IPS-20b (cell line): Measurements from ENCODE around the gene R3HCC1L.

Experiments
- H3K27ac ChIP-seq: one replicate; pipeline ENCODE4 v1.5.1; 2013; ENCODE audit warnings: low read length
- H3K27me3 ChIP-seq: 2 replicates; pipeline ENCODE4 v1.6.1; 2013; ENCODE audit warnings: mild to moderate bottlenecking, low read length, inconsistent platforms; ENCODE audit not compliant: insufficient read depth
- H3K36me3 ChIP-seq: 2 replicates; pipeline ENCODE4 v1.6.1; 2013; ENCODE audit warnings: low read depth, mild to moderate bottlenecking, inconsistent platforms, low read length, moderate library complexity; ENCODE audit not compliant: insufficient read depth
- H3K4me1 ChIP-seq: 2 replicates; pipeline ENCODE4 v1.6.1; 2013; ENCODE audit warnings: mild to moderate bottlenecking, control low read depth, inconsistent platforms, low read length, moderate library complexity; ENCODE audit not compliant: insufficient read depth
- H3K4me3 ChIP-seq: 2 replicates; pipeline ENCODE4 v1.5.1; 2013; ENCODE audit warnings: mild to moderate bottlenecking, low read length, inconsistent platforms
- H3K9ac ChIP-seq: 2 replicates; pipeline ENCODE4 v1.6.1; 2013; ENCODE audit warnings: low read depth, mild to moderate bottlenecking, inconsistent platforms, low read length, moderate library complexity
- H3K9me3 ChIP-seq: 2 replicates; pipeline ENCODE4 v1.6.1; 2013; ENCODE audit warnings: mild to moderate bottlenecking, low read depth, low read length, inconsistent platforms; ENCODE audit not compliant: insufficient read depth

Gene R3HCC1L

GRCh38 chr10:98134431-98135221 lies at the start of gene R3HCC1L:
Gene R3HCC1L, plus strand, starts transcription at chr10:98134657. Its CDS starts 73,458 bp downstream, at chr10:98208115.
- Histone ChIP-seq H3K9me3 (peaks cover 5% of the 10 kb centered on the region; the same call in 1 of the 2 replicates), H3K27me3 (no peaks in the 10 kb centered on the region), H3K4me1 (peaks cover 7% of the 10 kb centered on the region; the same call in 1 of the 2 replicates), H3K9ac (peak within 1 kb of the TSS; percentile 89), H3K4me3 (peak within 1 kb of the TSS; percentile 94), H3K27ac (peak within 1 kb of the TSS; percentile 48), H3K36me3 (no peaks in the 10 kb centered on the region)

- Histone ChIP-seq H3K4me1 (no peaks in the 10 kb centered on the region), H3K9me3 (no peaks in the 10 kb centered on the region), H3K4me3 (no peak overlapping the region), H3K27me3 (no peaks in the 10 kb centered on the region), H3K27ac (no peak overlapping the region), H3K9ac (no peak overlapping the region), H3K36me3 (no peaks in the 10 kb centered on the region)
These were observed 49.2 kb upstream of the R3HCC1L start for GRCh38 chr10:98085238-98085637.

- Histone ChIP-seq H3K36me3 (no peaks in the 10 kb centered on the region), H3K27me3 (no peaks in the 10 kb centered on the region), H3K9ac (no peak overlapping the region), H3K9me3 (no peaks in the 10 kb centered on the region), H3K4me1 (no peaks in the 10 kb centered on the region), H3K4me3 (no peak overlapping the region), H3K27ac (no peak overlapping the region)
These were observed 47.4 kb upstream of the R3HCC1L start for GRCh38 chr10:98086837-98087708.

GRCh38 chr10:98088186-98088971 lies 46.1 kb upstream of the R3HCC1L start:
- no peaks in the 10 kb centered on the region for H3K27me3 ChIP-seq
- H3K9me3 ChIP-seq: no peaks in the 10 kb centered on the region
- no peak overlapping the region for H3K4me3 ChIP-seq
- H3K9ac ChIP-seq: no peak overlapping the region
- no peaks in the 10 kb centered on the region for H3K4me1 ChIP-seq
- no peak overlapping the region for H3K27ac ChIP-seq
- H3K36me3 ChIP-seq: no peaks in the 10 kb centered on the region

- no peak overlapping the region for H3K27ac ChIP-seq
- no peak overlapping the region for H3K4me3 ChIP-seq
- no peaks in the 10 kb centered on the region for H3K4me1 ChIP-seq
- no peaks in the 10 kb centered on the region for H3K27me3 ChIP-seq
- no peak overlapping the region for H3K9ac ChIP-seq
- no peaks in the 10 kb centered on the region for H3K9me3 ChIP-seq
- H3K36me3 ChIP-seq: no peaks in the 10 kb centered on the region
These were observed 43.6 kb upstream of the R3HCC1L start for GRCh38 chr10:98090822-98091221.

- Histone ChIP-seq H3K9me3 (no peaks in the 10 kb centered on the region), H3K4me1 (peaks cover 5% of the 10 kb centered on the region), H3K36me3 (no peaks in the 10 kb centered on the region), H3K9ac (no peak overlapping the region), H3K27ac (no peak overlapping the region), H3K27me3 (no peaks in the 10 kb centered on the region), H3K4me3 (no peak overlapping the region)
These were observed 38.1 kb upstream of the R3HCC1L start for GRCh38 chr10:98096316-98096715.

GRCh38 chr10:98096731-98097130 lies 37.7 kb upstream of the R3HCC1L start:
- H3K36me3 ChIP-seq: no peaks in the 10 kb centered on the region
- no peaks in the 10 kb centered on the region for H3K9me3 ChIP-seq
- no peaks in the 10 kb centered on the region for H3K27me3 ChIP-seq
- H3K4me3 ChIP-seq: no peak overlapping the region
- H3K4me1 ChIP-seq: peaks cover 5% of the 10 kb centered on the region
- H3K9ac ChIP-seq: no peak overlapping the region
- H3K27ac ChIP-seq: no peak overlapping the region

- Histone ChIP-seq H3K27me3 (no peaks in the 10 kb centered on the region), H3K4me3 (no peak overlapping the region), H3K9ac (no peak overlapping the region), H3K9me3 (no peaks in the 10 kb centered on the region), H3K36me3 (no peaks in the 10 kb centered on the region), H3K27ac (no peak overlapping the region), H3K4me1 (peaks cover 5% of the 10 kb centered on the region)
These were observed 37.3 kb upstream of the R3HCC1L start for GRCh38 chr10:98097175-98097574.

GRCh38 chr10:98097616-98098015 lies 36.8 kb upstream of the R3HCC1L start:
- Histone ChIP-seq H3K27me3 (no peaks in the 10 kb centered on the region), H3K4me3 (no peak overlapping the region), H3K27ac (no peak overlapping the region), H3K36me3 (no peaks in the 10 kb centered on the region), H3K9me3 (no peaks in the 10 kb centered on the region), H3K4me1 (peaks cover 5% of the 10 kb centered on the region), H3K9ac (no peak overlapping the region)

- Histone ChIP-seq H3K9ac (no peak overlapping the region), H3K27me3 (no peaks in the 10 kb centered on the region), H3K27ac (no peak overlapping the region)
These were observed 36.2 kb upstream of the R3HCC1L start for GRCh38 chr10:98098247-98098646.

GRCh38 chr10:98100476-98100875 lies 34.0 kb upstream of the R3HCC1L start:
- H3K36me3 ChIP-seq: no peaks in the 10 kb centered on the region
- no peak overlapping the region for H3K27ac ChIP-seq
- no peak overlapping the region for H3K4me3 ChIP-seq
- H3K9me3 ChIP-seq: no peaks in the 10 kb centered on the region
- no peaks in the 10 kb centered on the region for H3K27me3 ChIP-seq
- H3K9ac ChIP-seq: no peak overlapping the region
- peaks cover 5% of the 10 kb centered on the region for H3K4me1 ChIP-seq

More at GRCh38 chr10:98098247-98098646, 36.2 kb upstream of the R3HCC1L start:
- no peaks in the 10 kb centered on the region for H3K36me3 ChIP-seq
- H3K4me3 ChIP-seq: no peak overlapping the region
- peaks cover 5% of the 10 kb centered on the region for H3K4me1 ChIP-seq
- no peaks in the 10 kb centered on the region for H3K9me3 ChIP-seq
